ENCODE results near the gene C1orf159. TPM values are rescaled to one million over a fixed set of nuclear protein-coding genes. Genes with fewer than 3 reads are reported as not detected.

C1orf159 gene
- total and polyA plus RNA-seq, 10 of the 15 experiments (the other 5 are each of a cell fraction or from before 2014, with no cell fraction given) = 0.11 to 23.4 (median 8.0) TPM

DNA sequence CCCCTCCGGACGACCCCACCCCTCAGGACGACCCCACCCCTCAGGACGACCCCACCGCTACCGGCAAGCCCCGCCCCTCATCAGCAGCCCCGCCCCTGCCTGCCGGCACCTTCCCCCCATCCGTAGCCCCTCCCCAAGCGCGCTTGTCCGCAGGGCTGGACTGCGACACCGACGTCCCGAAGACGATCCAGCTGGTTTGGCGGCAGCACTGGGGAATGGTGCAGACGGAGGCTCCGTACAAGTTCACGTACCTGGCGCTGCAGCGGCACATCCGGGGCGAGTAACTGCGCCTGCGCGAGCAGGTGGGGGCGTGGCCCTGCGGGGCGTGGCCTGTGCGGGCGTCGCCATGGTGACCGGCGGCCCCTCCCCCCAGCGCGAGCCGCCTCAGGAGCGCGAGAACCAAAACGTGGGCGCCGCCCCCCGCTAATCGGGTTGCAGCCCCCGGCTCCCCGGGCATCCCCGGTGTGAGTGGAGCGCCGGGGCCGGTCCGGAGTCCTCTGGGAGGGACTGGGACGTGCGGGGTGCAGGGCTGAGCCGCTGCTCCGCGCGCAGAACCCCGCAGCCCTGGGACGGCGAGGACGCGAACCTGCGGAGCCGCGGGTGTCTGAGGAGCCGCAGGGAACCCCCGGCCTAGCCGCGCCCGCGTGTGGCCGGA lies 46.7 kb downstream of the C1orf159 start (continued):
- TF ChIP-seq, protein P1, sequence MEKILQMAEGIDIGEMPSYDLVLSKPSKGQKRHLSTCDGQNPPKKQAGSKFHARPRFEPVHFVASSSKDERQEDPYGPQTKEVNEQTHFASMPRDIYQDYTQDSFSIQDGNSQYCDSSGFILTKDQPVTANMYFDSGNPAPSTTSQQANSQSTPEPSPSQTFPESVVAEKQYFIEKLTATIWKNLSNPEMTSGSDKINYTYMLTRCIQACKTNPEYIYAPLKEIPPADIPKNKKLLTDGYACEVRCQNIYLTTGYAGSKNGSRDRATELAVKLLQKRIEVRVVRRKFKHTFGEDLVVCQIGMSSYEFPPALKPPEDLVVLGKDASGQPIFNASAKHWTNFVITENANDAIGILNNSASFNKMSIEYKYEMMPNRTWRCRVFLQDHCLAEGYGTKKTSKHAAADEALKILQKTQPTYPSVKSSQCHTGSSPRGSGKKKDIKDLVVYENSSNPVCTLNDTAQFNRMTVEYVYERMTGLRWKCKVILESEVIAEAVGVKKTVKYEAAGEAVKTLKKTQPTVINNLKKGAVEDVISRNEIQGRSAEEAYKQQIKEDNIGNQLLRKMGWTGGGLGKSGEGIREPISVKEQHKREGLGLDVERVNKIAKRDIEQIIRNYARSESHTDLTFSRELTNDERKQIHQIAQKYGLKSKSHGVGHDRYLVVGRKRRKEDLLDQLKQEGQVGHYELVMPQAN (conservative IDR thresholded peaks at IDR 0.05) = peak; percentile 65; the same call in 1 of the 2 replicates
- TF ChIP-seq, protein P2, sequence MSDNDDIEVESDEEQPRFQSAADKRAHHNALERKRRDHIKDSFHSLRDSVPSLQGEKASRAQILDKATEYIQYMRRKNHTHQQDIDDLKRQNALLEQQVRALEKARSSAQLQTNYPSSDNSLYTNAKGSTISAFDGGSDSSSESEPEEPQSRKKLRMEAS (IDR thresholded peaks at IDR 0.05; ENCODE audit: low read depth, low read length) = no peak
- TF ChIP-seq, protein P3, sequence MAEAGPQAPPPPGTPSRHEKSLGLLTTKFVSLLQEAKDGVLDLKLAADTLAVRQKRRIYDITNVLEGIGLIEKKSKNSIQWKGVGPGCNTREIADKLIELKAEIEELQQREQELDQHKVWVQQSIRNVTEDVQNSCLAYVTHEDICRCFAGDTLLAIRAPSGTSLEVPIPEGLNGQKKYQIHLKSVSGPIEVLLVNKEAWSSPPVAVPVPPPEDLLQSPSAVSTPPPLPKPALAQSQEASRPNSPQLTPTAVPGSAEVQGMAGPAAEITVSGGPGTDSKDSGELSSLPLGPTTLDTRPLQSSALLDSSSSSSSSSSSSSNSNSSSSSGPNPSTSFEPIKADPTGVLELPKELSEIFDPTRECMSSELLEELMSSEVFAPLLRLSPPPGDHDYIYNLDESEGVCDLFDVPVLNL (IDR thresholded peaks at IDR 0.05; ENCODE audit: low read depth, low read length) = 0 out of 2 replicates have a peak, but pooled peaks have one; percentile 32
- TF ChIP-seq RFX5 (IDR thresholded peaks at IDR 0.05; ENCODE audit: low read depth, low read length) (no peak), ZNF622 (IDR thresholded peaks at IDR 0.05) (no peak), POLR2AphosphoS5 (IDR thresholded peaks at IDR 0.05; ENCODE audit: low read length) (peak; percentile 44; the same call in 1 of the 2 replicates), DPF2 (IDR thresholded peaks at IDR 0.05) (0 out of 2 replicates have a peak, but pooled peaks have one; percentile 45), CHD4 (IDR thresholded peaks at IDR 0.05) (no peak), PAX5 (IDR thresholded peaks at IDR 0.05; ENCODE audit: borderline replicate concordance, low read depth, low read length) (no peak; the same call in 1 of the 2 replicates), HDGF (IDR thresholded peaks at IDR 0.05) (peak; percentile 60; the same call in 1 of the 2 replicates), TCF3 (IDR thresholded peaks at IDR 0.05; ENCODE audit: borderline replicate concordance, insufficient read depth, low read depth, low read length) (0 out of 2 replicates have a peak, but pooled peaks have one; percentile 19), NFYB (IDR thresholded peaks at IDR 0.05; ENCODE audit: insufficient read depth, low read depth, low read length) (no peak), LARP7 (IDR thresholded peaks at IDR 0.05) (peak; percentile 72), GABPA (IDR thresholded peaks at IDR 0.05; ENCODE audit: low read depth) (no peak), CHD2 (IDR thresholded peaks at IDR 0.05; ENCODE audit: borderline replicate concordance, low read depth, low read length) (peak; percentile 79), SIN3A (IDR thresholded peaks at IDR 0.05; ENCODE audit: low read depth, low read length) (no peak), BHLHE40 (IDR thresholded peaks at IDR 0.05; ENCODE audit: borderline replicate concordance in 1 of 2, low read depth in 2 of 2, low read length in 1 of 2) (peak in 1 of 2 experiments; percentile 5; a peak in 1 of 4 replicates), ATF7 (IDR thresholded peaks at IDR 0.05; ENCODE audit: low read depth) (no peak), ZNF217 (IDR thresholded peaks at IDR 0.05) (no peak), ETV6 (conservative IDR thresholded peaks at IDR 0.05 in 1 of 2, IDR thresholded peaks at IDR 0.05 in 1 of 2; ENCODE audit: borderline replicate concordance in 1 of 2, low read depth in 1 of 2) (no peak), YBX1 (IDR thresholded peaks at IDR 0.05) (no peak), RAD21 (IDR thresholded peaks at IDR 0.05; ENCODE audit: insufficient read depth, low read depth, low read length) (no peak), SP1 (IDR thresholded peaks at IDR 0.05; ENCODE audit: low read depth, low read length) (peak; percentile 80)
- TF ChIP-seq, protein P4, sequence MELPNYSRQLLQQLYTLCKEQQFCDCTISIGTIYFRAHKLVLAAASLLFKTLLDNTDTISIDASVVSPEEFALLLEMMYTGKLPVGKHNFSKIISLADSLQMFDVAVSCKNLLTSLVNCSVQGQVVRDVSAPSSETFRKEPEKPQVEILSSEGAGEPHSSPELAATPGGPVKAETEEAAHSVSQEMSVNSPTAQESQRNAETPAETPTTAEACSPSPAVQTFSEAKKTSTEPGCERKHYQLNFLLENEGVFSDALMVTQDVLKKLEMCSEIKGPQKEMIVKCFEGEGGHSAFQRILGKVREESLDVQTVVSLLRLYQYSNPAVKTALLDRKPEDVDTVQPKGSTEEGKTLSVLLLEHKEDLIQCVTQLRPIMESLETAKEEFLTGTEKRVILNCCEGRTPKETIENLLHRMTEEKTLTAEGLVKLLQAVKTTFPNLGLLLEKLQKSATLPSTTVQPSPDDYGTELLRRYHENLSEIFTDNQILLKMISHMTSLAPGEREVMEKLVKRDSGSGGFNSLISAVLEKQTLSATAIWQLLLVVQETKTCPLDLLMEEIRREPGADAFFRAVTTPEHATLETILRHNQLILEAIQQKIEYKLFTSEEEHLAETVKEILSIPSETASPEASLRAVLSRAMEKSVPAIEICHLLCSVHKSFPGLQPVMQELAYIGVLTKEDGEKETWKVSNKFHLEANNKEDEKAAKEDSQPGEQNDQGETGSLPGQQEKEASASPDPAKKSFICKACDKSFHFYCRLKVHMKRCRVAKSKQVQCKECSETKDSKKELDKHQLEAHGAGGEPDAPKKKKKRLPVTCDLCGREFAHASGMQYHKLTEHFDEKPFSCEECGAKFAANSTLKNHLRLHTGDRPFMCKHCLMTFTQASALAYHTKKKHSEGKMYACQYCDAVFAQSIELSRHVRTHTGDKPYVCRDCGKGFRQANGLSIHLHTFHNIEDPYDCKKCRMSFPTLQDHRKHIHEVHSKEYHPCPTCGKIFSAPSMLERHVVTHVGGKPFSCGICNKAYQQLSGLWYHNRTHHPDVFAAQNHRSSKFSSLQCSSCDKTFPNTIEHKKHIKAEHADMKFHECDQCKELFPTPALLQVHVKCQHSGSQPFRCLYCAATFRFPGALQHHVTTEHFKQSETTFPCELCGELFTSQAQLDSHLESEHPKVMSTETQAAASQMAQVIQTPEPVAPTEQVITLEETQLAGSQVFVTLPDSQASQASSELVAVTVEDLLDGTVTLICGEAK (IDR thresholded peaks at IDR 0.05; ENCODE audit: borderline replicate concordance) = no peak

Data from GM12878 (cell line).